HG02588 (cell line): ENCODE data around the gene CDKN3.
"Not testable (repeated sequence)": the region's sequence is repeated elsewhere in the genome, so short reads cannot be mapped to it uniquely, and the experiment has no call there.

Experiments used
- ATAC-seq: cut with Tn5 transposase; IDR thresholded peaks from one replicate; pipeline ENCODE4 v1.9.1; 2021; ENCODE audit warnings: mild to moderate bottlenecking, moderate library complexity; ENCODE audit not compliant: unreplicated experiment

CDKN3 gene

GRCh38 chr14:54370323-54371198 is 26.2 kb upstream of the CDKN3 start:
- no peak for ATAC-seq

- no peak for ATAC-seq
Observed at GRCh38 chr14:54374117-54374884, 22.5 kb upstream of the CDKN3 start.

GRCh38 chr14:54377501-54377900 is 19.3 kb upstream of the CDKN3 start:
- ATAC-seq = no peak

DNA sequence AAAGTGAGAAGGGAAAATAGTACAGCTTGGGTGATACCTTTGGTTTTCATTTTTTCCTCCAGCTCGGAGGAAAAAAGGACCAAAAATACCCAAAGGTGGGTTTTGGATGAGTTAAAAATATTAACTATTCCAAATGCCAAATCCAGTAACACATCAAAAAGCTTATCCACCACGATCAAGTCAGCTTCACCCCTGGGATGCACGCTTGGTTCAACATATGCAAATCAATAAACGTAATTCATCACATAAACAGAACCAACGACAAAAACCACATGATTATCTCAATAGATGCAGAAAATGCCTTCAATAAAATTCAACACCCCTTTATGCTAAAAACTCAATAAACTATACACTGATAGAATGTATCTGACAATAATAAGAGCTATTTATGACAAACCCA is 17.9 kb upstream of the CDKN3 start:
- ATAC-seq = not testable (repeated sequence)

GRCh38 chr14:54380558-54380957 is 16.2 kb upstream of the CDKN3 start:
- ATAC-seq = not testable (repeated sequence)

DNA sequence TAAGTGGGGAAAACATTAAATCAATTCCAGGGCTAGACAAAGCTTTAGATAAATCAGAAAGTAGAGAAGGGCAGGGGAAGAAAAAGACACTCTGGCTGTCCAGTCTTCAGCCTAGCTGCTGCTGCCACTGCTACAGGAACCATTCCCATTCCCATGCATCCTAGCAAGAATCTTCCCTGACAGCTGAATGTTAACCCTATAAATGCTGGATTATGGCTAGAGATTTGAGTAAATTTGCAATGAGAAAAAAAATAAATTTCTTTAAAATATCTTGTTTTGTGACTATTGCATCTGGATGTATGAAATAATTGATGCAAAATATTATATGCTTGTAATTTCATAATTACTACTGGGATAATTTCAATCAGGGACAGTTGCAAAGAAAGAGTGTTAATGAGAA is 15.0 kb upstream of the CDKN3 start:
- no peak for ATAC-seq

DNA sequence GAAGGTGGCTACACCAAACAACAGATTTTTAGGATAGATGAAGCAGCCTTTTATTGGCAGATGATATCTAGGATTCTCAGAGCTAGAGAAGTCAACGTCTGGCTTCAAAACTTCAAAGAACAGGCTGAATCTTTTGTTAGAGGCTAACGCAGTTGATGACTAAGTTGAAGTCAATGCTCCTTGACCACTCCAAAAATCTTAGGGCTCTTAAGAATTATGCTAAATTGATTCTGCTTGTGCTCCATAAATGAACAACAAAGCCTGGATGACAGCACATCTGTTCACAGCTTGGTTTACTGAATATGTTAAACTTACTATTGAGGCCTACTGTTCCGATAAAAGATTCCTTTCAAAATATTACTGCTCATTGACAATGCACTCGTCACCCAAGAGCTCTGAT is 13.0 kb upstream of the CDKN3 start:
- no peak for ATAC-seq

- no peak for ATAC-seq
Observed at GRCh38 chr14:54385556-54385955, 11.3 kb upstream of the CDKN3 start.

GRCh38 chr14:54387328-54387727 is 9.5 kb upstream of the CDKN3 start:
- ATAC-seq = no peak

DNA sequence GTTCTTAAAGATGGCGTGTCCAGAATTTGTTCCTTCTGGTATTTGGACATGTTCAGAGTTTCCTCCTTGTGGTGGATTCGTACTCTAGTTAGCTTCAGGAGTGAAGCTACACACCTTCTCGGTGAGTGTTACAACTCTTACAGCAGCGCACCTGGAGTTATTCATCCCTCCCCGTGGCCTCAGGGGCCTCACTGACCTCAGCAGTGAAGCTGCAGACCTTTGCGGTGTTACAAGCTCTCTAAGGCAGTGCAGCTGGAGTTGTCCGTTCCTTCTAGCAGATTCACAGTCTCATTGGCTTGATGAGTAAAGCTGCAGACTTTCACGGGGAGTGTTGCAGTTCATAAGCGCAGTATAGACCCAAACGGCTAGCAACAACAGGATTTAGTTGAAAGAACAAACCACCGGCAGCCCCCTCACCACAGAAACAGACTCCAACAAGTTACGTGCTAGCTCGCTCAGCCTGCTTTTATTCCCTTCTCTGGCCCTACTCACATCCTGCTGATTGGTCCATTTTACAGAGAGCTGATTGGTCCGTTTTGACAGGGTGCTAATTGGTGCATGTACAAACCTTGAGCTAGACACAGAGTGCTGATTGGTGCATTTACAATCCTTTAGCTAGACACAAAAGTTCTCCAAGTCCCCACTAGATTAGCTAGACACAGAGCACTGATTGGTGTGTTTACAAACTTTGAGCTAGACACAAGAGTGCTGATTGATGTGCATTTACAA is 4.5 kb upstream of the CDKN3 start:
- no peak for ATAC-seq

- ATAC-seq = not testable (repeated sequence)
Observed at GRCh38 chr14:54392986-54393884, 3.6 kb upstream of the CDKN3 start.

DNA sequence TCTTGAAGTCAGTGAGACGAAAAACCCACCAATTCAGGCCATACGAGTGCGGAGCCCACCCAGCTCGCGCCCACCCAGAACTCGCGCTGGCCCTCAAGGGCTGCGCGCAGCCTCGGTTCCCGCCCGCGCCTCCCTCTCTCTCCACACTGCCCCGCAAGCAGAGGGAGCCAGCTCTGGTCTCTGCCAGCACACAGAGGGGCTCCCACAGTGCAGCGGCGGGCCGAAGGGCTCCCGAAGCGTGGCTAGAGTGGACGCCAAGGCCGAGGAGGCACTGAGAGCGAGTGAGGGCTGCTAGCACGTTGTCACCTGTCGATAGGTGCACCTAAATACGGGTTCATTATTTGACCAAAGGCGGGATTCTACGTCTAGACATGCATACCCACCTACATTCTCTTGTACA is 2.2 kb upstream of the CDKN3 start:
- ATAC-seq = no peak

GRCh38 chr14:54395284-54395683 is 1.5 kb upstream of the CDKN3 start:
- no peak for ATAC-seq

- ATAC-seq = no peak
Observed at GRCh38 chr14:54395716-54396115, 1.1 kb upstream of the CDKN3 start.

DNA sequence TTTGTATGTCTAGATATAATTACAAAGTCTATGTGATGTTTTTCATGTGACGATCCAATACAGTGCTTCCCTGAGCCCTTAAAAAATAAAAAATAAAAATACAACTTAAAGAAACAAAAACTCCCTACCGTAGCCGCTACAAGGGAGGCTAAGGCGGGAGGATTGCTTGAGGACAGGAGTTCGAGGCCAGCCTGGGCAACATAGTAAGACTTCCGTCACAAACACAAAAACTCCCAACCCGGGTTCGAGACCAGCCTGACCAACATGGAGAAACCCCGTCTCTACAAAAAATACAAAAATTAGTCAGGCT is 669 bp upstream of the CDKN3 start:
- no peak for ATAC-seq

DNA sequence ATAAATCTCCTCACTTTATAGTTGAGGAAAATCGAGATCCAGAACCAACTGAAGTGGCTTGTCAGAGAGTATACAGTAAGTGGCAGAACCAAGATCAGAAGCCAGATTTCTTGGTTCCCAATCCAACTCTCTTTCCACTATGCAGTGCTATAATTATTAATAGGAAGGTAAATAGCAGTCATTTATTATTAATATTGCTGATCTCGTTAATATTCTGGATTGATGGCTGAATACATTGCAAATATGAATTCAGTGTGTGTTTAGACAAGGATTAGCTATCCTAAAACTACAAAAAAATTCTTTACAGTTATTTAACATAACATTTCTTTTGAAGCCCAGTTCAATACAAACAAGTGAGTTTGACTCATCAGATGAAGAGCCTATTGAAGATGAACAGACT is 2.8 kb downstream of the CDKN3 start:
- no peak for ATAC-seq

- not testable (repeated sequence) for ATAC-seq
Observed at GRCh38 chr14:54403401-54404005, 6.7 kb downstream of the CDKN3 start.

GRCh38 chr14:54410215-54410614 is 13.4 kb downstream of the CDKN3 start:
- ATAC-seq = no peak

GRCh38 chr14:54411371-54411770 is 14.6 kb downstream of the CDKN3 start:
- no peak for ATAC-seq

DNA sequence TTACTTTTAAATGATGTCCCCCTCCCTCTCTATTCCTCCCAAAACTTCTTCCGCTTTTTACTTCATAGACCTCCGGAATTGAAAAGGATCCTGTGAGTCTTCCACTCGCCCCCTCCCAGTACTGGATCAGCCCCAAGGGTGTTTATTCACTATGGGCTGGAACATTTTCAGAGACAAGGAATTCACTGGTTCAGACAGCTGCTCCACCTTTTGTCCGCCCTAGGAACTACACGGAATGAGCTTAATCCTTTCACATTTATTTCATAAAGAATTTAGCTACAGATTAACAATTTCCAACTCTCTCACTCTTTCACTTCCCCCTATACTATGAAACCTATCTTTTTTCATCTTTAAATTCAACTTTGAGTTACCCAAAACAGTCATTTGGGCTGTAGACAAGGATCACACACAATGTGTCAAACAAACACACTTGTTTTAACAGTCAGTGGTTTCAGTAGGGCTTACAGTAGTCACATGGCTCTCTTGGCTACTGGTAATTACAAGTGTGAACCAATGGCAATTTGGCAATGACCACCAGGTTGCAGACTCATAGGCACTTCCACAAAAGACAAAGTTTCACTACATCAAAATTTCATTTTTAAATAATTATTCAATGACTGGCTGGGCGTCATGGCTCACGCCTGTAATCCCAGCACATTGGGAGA is 23.8 kb downstream of the CDKN3 start:
- no peak for ATAC-seq
